ENCODE results near the gene NUBP2.

- TF ChIP-seq MAX (IDR thresholded peaks at IDR 0.05) (no peak), NR2F2 (IDR thresholded peaks at IDR 0.05) (no peak), JUND (IDR thresholded peaks at IDR 0.05) (no peak), FOXA1 (IDR thresholded peaks at IDR 0.05) (no peak)
- TF ChIP-seq, protein P1, sequence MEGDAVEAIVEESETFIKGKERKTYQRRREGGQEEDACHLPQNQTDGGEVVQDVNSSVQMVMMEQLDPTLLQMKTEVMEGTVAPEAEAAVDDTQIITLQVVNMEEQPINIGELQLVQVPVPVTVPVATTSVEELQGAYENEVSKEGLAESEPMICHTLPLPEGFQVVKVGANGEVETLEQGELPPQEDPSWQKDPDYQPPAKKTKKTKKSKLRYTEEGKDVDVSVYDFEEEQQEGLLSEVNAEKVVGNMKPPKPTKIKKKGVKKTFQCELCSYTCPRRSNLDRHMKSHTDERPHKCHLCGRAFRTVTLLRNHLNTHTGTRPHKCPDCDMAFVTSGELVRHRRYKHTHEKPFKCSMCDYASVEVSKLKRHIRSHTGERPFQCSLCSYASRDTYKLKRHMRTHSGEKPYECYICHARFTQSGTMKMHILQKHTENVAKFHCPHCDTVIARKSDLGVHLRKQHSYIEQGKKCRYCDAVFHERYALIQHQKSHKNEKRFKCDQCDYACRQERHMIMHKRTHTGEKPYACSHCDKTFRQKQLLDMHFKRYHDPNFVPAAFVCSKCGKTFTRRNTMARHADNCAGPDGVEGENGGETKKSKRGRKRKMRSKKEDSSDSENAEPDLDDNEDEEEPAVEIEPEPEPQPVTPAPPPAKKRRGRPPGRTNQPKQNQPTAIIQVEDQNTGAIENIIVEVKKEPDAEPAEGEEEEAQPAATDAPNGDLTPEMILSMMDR (IDR thresholded peaks at IDR 0.05; ENCODE audit: low read depth, low read length, missing input control) = no peak
Measured at GRCh38 chr16:1774448-1774780, 8.3 kb upstream of the NUBP2 start.

Data from liver (tissue), 3 donors.